Lower leg skin (tissue), 4 donors: ENCODE results near the gene NOL7. TPM values are rescaled to one million over a fixed set of nuclear protein-coding genes. Genes with fewer than 3 reads are reported as not detected.

Source experiments
- DNase-seq, 2 donors: peaks; one replicate each; pipeline ENCODE4 v3.0.0-alpha.2; 2019; ENCODE audit warnings: low spot score in 2 of 2
- H3K4me3 ChIP-seq: fragments of 200-600 bp; sonication (generic); 2 replicates; pipeline ENCODE4 v1.5.1; 2017; ENCODE audit warnings: mild to moderate bottlenecking, low read depth; ENCODE audit not compliant: poor library complexity, severe bottlenecking
- CTCF ChIP-seq, 3 donors: fragments of 450-650 bp; IDR thresholded peaks; one replicate each; pipeline ENCODE4 v1.5.1; 2016; ENCODE audit warnings: antibody characterized with exemption in 3 of 3, mild to moderate bottlenecking in 3 of 3, moderate library complexity in 2 of 3
- POLR2A ChIP-seq, 2 donors: fragments of 450-650 bp; IDR thresholded peaks; one replicate each; pipeline ENCODE4 v1.6.1; 2016 to 2017; ENCODE audit warnings: antibody characterized with exemption in 2 of 2, mild to moderate bottlenecking in 1 of 2, moderate library complexity in 1 of 2
- WGBS, 2 donors: methylation state at CpG; one replicate each; pipeline ENCODE4 v1.1.5; 2018; 5-methylcytosine and 5-hydroxymethylcytosine counted together
- intact Hi-C: fragments of 100-400 bp; cut with DNase I; formaldehyde crosslinking; loops from one replicate; pipeline ENCODE4 v1.15.0; 2023; ENCODE audit warnings: low total_unique reads
- total RNA-seq, 4 donors: library from RNA; depleted of rRNA; stranded (reverse); fragments of >200 nt; gene quantifications; one replicate each; pipeline ENCODE4 v1.1.0, GENCODE V29; 2016

The NOL7 gene
- total RNA-seq, 4 donors from 2014 or later: 54.7 to 77.2 (median 66.7) TPM

- no peak for DNase-seq
- intact Hi-C loops: no loop called here
- TF ChIP-seq CTCF (IDR thresholded peaks at IDR 0.05) (no peak), POLR2A (IDR thresholded peaks at IDR 0.05) (no peak)
- no peak overlapping the region for H3K4me3 ChIP-seq
- 75 to 77% methylated on average over 4 of the region's 4 CpGs for WGBS, 2 donors
These were observed 9.7 kb downstream of the NOL7 start for GRCh38 chr6:13624871-13625288.

GRCh38 chr6:13629459-13630116, 14.5 kb downstream of the NOL7 start:
- intact Hi-C loops: no loop called here
- H3K4me3 ChIP-seq: no peak overlapping the region
- TF ChIP-seq POLR2A (IDR thresholded peaks at IDR 0.05) (no peak), CTCF (IDR thresholded peaks at IDR 0.05) (no peak)
- no peak for DNase-seq
- 71 to 73% methylated on average over 4 of the region's 4 CpGs for WGBS, 2 donors

GRCh38 chr6:13630499-13630898, 15.4 kb downstream of the NOL7 start:
- intact Hi-C loops: no loop called here
- DNase-seq: no peak
- WGBS, 2 donors: 95 to 100% methylated on average over 1 of the region's 1 CpG
- no peak overlapping the region for H3K4me3 ChIP-seq
- TF ChIP-seq CTCF (IDR thresholded peaks at IDR 0.05) (no peak), POLR2A (IDR thresholded peaks at IDR 0.05) (no peak)

GRCh38 chr6:13633343-13633742, 18.2 kb downstream of the NOL7 start:
- 92 to 94% methylated on average over 2 of the region's 2 CpGs for WGBS, 2 donors
- intact Hi-C loops: no loop called here
- no peak for DNase-seq
- TF ChIP-seq CTCF (IDR thresholded peaks at IDR 0.05) (no peak), POLR2A (IDR thresholded peaks at IDR 0.05) (no peak)
- no peak overlapping the region for H3K4me3 ChIP-seq

GRCh38 chr6:13635948-13636658, 21.0 kb downstream of the NOL7 start:
- TF ChIP-seq POLR2A (IDR thresholded peaks at IDR 0.05) (no peak), CTCF (IDR thresholded peaks at IDR 0.05) (no peak)
- intact Hi-C loops: no loop called here
- DNase-seq: no peak
- no peak overlapping the region for H3K4me3 ChIP-seq
- 79 to 82% methylated on average over 4 of the region's 4 CpGs for WGBS, 2 donors
